Thyroid gland (tissue), 4 donors: ENCODE data around the gene PNO1. TPM values are rescaled to one million over a fixed set of nuclear protein-coding genes. Genes with fewer than 3 reads are reported as not detected.
"Not testable (repeated sequence)": the region's sequence is repeated elsewhere in the genome, so short reads cannot be mapped to it uniquely, and the experiment has no call there.

Experiments
- DNase-seq, 2 donors: peaks; one replicate each; pipeline ENCODE4 v3.0.0-alpha.2; 2019
- H3K27ac ChIP-seq, 3 donors: fragments of 200-600 bp; sonication (generic); 1 replicate in 2 of 3; 2 replicates in 1 of 3; pipeline ENCODE4 v1.5.1; 2016 to 2019; ENCODE audit warnings: mild to moderate bottlenecking in 1 of 3, moderate library complexity in 1 of 3
- H3K27me3 ChIP-seq: fragments of 200-600 bp; sonication (generic); one replicate; pipeline ENCODE4 v1.5.1; 2019
- H3K36me3 ChIP-seq, 2 donors: fragments of 200-600 bp; sonication (generic); one replicate each; pipeline ENCODE4 v1.5.1; 2016 to 2019
- H3K4me1 ChIP-seq, 2 donors: fragments of 200-600 bp; sonication (generic); one replicate each; pipeline ENCODE4 v1.5.1; 2017 to 2019
- H3K4me3 ChIP-seq, 3 donors: fragments of 200-600 bp; sonication (generic); replicated peaks in 1 of 3; 1 replicate in 2 of 3; 2 replicates in 1 of 3; pipeline ENCODE4 v1.5.1; 2016; ENCODE audit warnings: mild to moderate bottlenecking in 1 of 3
- H3K9me3 ChIP-seq: fragments of 200-600 bp; sonication (generic); one replicate; pipeline ENCODE4 v1.5.1; 2017
- CTCF ChIP-seq, 6 experiments: fragments of 200-600 bp in 3 of 6; fragments of 450-650 bp in 3 of 6; sonication (generic) in 3 of 6; IDR thresholded peaks; one replicate each; pipeline ENCODE4 v1.5.1; 2016 to 2019; ENCODE audit warnings: antibody characterized with exemption in 6 of 6, mild to moderate bottlenecking in 2 of 6, inconsistent platforms in 1 of 6, moderate library complexity in 1 of 6
- POLR2A ChIP-seq, 2 donors: fragments of 450-650 bp; IDR thresholded peaks; one replicate each; pipeline ENCODE4 v1.6.1; 2017; ENCODE audit warnings: antibody characterized with exemption in 2 of 2, mild to moderate bottlenecking in 2 of 2, moderate library complexity in 1 of 2
- WGBS, 2 donors: methylation state at CpG; one replicate each; pipeline ENCODE4 v1.1.5; 2017; 5-methylcytosine and 5-hydroxymethylcytosine counted together
- intact Hi-C: fragments of 100-400 bp; cut with DNase I; formaldehyde crosslinking; loops from one replicate; pipeline ENCODE4 v1.15.1; 2023
- total RNA-seq, 4 donors: library from RNA; depleted of rRNA; stranded (reverse); fragments of >200 nt; gene quantifications; one replicate each; pipeline ENCODE4 v1.2.3, GENCODE V29; 2016

Gene PNO1
- 10 to 100 TPM; 13.2 to 23.2 (median 18.5) TPM for total RNA-seq

- H3K4me1 ChIP-seq, result peaks cover 9 to 23% of the 10 kb centered on the region in 2 donors
- H3K36me3 ChIP-seq, result peaks cover 9 to 10% of the 10 kb centered on the region in 2 donors
- peak within 1 kb of the TSS; percentile 59 to 87 (median 87) for H3K4me3 ChIP-seq
- no peaks in the 10 kb centered on the region for H3K27me3 ChIP-seq
- peak in 1 of 2 donors; percentile 16 for TF ChIP-seq POLR2A (IDR thresholded peaks at IDR 0.05)
- TF ChIP-seq CTCF (IDR thresholded peaks at IDR 0.05), result peak in 1 of 6 experiments; percentile 13
- DNase-seq, result peak; percentile 96 to 97
- intact Hi-C loops, result loop anchor here (5.0 kb wide), 2 partner anchors 95 kb away; partner anchors contain the start of genes C1D and PPP3R1
- 1% methylated on average over 41 to 44 of the region's 44 CpGs for WGBS, 2 donors
- no peaks in the 10 kb centered on the region for H3K9me3 ChIP-seq
- peak within 1 kb of the TSS; percentile 83 to 99 (median 93) for H3K27ac ChIP-seq
Measured at GRCh38 chr2:68157402-68158133, at the start of gene PNO1. PNO1 (plus strand) TSS chr2:68157888; CDS start chr2:68157935, 47 bp downstream.

GRCh38 chr2:68108120-68108519 lies 49.6 kb upstream of the PNO1 start:
- no peak overlapping the region for H3K27ac ChIP-seq
- intact Hi-C loops, result no loop called here
- WGBS, 2 donors, result 89% methylated on average over 3 of the region's 3 CpGs
- no peaks in the 10 kb centered on the region for H3K36me3 ChIP-seq
- no peaks in the 10 kb centered on the region for H3K9me3 ChIP-seq
- TF ChIP-seq POLR2A (IDR thresholded peaks at IDR 0.05) (no peak), CTCF (IDR thresholded peaks at IDR 0.05) (no peak)
- DNase-seq, result no peak
- H3K4me1 ChIP-seq, result no peaks in the 10 kb centered on the region
- no peaks in the 10 kb centered on the region for H3K27me3 ChIP-seq
- H3K4me3 ChIP-seq, result no peak overlapping the region

- no peaks in the 10 kb centered on the region for H3K36me3 ChIP-seq
- no peaks in the 10 kb centered on the region for H3K27me3 ChIP-seq
- intact Hi-C loops, result no loop called here
- no peak overlapping the region for H3K27ac ChIP-seq
- TF ChIP-seq POLR2A (IDR thresholded peaks at IDR 0.05) (no peak), CTCF (IDR thresholded peaks at IDR 0.05) (no peak)
- 23 to 49% methylated on average over 3 of the region's 3 CpGs for WGBS, 2 donors
- H3K4me1 ChIP-seq, result no peaks in the 10 kb centered on the region
- peak; percentile 6 to 8 for DNase-seq
- no peaks in the 10 kb centered on the region for H3K9me3 ChIP-seq
- no peak overlapping the region for H3K4me3 ChIP-seq
Measured at GRCh38 chr2:68110102-68110501, 47.6 kb upstream of the PNO1 start.

GRCh38 chr2:68115965-68116364 lies 41.7 kb upstream of the PNO1 start:
- no peak for TF ChIP-seq CTCF (IDR thresholded peaks at IDR 0.05)
- TF ChIP-seq POLR2A (IDR thresholded peaks at IDR 0.05), result no peak
- H3K4me1 ChIP-seq, result no peaks in the 10 kb centered on the region
- no peak overlapping the region for H3K27ac ChIP-seq
- DNase-seq, result no peak
- no peaks in the 10 kb centered on the region for H3K36me3 ChIP-seq
- WGBS, 2 donors, result 74 to 84% methylated on average over 3 of the region's 3 CpGs
- no peaks in the 10 kb centered on the region for H3K27me3 ChIP-seq
- H3K4me3 ChIP-seq, result no peak overlapping the region
- no peaks in the 10 kb centered on the region for H3K9me3 ChIP-seq
- intact Hi-C loops, result no loop called here

GRCh38 chr2:68117922-68118321 lies 39.8 kb upstream of the PNO1 start:
- H3K27ac ChIP-seq, DNase-seq, intact Hi-C loops, H3K9me3 ChIP-seq, H3K27me3 ChIP-seq, H3K4me3 ChIP-seq, H3K36me3 ChIP-seq, H3K4me1 ChIP-seq: not testable (repeated sequence)
- WGBS, 2 donors, result 93 to 94% methylated on average over 4 of the region's 4 CpGs
